ENCODE data around the gene TSFM.

The TSFM gene

DNA sequence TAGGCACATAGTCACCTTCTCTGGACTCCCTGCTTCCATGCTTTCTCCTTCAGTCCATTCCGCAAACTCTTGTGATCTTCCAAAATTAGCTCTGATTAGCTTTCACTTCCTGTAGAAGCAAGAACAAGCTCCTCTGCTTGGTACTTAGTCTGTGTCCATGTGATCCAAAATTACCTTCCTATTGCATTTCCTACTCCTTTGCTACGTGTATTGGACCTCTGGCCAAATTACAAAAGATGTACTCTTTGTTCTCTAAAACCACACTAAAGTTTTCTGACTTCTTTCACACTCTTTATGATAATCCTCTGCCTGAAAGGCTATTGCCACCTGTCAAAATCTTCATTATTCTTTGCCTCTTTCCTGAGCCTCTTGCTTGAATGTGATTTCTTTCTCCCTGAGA is 786 bp upstream of the TSFM start:
- Histone ChIP-seq H3K4me3 (replicated peaks; ENCODE audit: insufficient read depth, low read length) (no peak overlapping the region), H3K27ac (replicated peaks) (peak overlapping the region; percentile 71), H3K27me3 (ENCODE audit: insufficient read depth, poor library complexity, severe bottlenecking) (no peaks in the 10 kb centered on the region)
- no peak for TF ChIP-seq SPI1 (IDR thresholded peaks at IDR 0.05; ENCODE audit: borderline replicate concordance, low read depth)
- no peak for TF ChIP-seq GABPA (IDR thresholded peaks at IDR 0.05; ENCODE audit: low read depth)
- TF ChIP-seq, protein P1, sequence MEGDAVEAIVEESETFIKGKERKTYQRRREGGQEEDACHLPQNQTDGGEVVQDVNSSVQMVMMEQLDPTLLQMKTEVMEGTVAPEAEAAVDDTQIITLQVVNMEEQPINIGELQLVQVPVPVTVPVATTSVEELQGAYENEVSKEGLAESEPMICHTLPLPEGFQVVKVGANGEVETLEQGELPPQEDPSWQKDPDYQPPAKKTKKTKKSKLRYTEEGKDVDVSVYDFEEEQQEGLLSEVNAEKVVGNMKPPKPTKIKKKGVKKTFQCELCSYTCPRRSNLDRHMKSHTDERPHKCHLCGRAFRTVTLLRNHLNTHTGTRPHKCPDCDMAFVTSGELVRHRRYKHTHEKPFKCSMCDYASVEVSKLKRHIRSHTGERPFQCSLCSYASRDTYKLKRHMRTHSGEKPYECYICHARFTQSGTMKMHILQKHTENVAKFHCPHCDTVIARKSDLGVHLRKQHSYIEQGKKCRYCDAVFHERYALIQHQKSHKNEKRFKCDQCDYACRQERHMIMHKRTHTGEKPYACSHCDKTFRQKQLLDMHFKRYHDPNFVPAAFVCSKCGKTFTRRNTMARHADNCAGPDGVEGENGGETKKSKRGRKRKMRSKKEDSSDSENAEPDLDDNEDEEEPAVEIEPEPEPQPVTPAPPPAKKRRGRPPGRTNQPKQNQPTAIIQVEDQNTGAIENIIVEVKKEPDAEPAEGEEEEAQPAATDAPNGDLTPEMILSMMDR (IDR thresholded peaks at IDR 0.05; ENCODE audit: insufficient read depth, low read length): no peak
- TF ChIP-seq POLR2AphosphoS5 (IDR thresholded peaks at IDR 0.05; ENCODE audit: low read depth): no peak
- TF ChIP-seq, protein P2, sequence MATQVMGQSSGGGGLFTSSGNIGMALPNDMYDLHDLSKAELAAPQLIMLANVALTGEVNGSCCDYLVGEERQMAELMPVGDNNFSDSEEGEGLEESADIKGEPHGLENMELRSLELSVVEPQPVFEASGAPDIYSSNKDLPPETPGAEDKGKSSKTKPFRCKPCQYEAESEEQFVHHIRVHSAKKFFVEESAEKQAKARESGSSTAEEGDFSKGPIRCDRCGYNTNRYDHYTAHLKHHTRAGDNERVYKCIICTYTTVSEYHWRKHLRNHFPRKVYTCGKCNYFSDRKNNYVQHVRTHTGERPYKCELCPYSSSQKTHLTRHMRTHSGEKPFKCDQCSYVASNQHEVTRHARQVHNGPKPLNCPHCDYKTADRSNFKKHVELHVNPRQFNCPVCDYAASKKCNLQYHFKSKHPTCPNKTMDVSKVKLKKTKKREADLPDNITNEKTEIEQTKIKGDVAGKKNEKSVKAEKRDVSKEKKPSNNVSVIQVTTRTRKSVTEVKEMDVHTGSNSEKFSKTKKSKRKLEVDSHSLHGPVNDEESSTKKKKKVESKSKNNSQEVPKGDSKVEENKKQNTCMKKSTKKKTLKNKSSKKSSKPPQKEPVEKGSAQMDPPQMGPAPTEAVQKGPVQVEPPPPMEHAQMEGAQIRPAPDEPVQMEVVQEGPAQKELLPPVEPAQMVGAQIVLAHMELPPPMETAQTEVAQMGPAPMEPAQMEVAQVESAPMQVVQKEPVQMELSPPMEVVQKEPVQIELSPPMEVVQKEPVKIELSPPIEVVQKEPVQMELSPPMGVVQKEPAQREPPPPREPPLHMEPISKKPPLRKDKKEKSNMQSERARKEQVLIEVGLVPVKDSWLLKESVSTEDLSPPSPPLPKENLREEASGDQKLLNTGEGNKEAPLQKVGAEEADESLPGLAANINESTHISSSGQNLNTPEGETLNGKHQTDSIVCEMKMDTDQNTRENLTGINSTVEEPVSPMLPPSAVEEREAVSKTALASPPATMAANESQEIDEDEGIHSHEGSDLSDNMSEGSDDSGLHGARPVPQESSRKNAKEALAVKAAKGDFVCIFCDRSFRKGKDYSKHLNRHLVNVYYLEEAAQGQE (IDR thresholded peaks at IDR 0.05; ENCODE audit: insufficient replicate concordance, low read depth): no peak
- no peak for DNase-seq (ENCODE audit: low read depth in 1 of 2, low spot score in 1 of 2)

DNA sequence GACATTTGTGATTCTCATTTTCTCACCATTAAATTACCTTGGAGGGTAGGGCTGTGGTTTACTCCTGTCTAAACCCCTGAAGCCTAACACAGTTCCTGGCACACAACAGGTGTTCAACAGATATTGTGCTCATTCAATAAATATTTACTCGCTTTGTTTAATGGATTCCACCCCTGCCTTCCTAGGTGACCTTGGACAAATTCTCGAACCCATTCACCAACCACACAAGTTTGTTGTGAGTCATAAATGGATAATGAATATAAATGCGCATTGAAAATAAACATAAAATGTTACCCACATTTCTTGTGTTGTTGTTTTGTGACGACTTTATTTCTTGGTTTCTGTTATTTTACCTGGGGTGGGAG is 362 bp upstream of the TSFM start:
- TF ChIP-seq, protein P1 (IDR thresholded peaks at IDR 0.05; ENCODE audit: insufficient read depth, low read length): no peak
- TF ChIP-seq, protein P2 (IDR thresholded peaks at IDR 0.05; ENCODE audit: insufficient replicate concordance, low read depth): no peak
- no peak for TF ChIP-seq SPI1 (IDR thresholded peaks at IDR 0.05; ENCODE audit: borderline replicate concordance, low read depth)
- TF ChIP-seq GABPA (IDR thresholded peaks at IDR 0.05; ENCODE audit: low read depth): no peak
- no peak for TF ChIP-seq POLR2AphosphoS5 (IDR thresholded peaks at IDR 0.05; ENCODE audit: low read depth)
- DNase-seq (ENCODE audit: low read depth in 1 of 2, low spot score in 1 of 2): no peak
- peak overlapping the region; percentile 71 for H3K27ac ChIP-seq (replicated peaks)
- H3K4me3 ChIP-seq (replicated peaks; ENCODE audit: insufficient read depth, low read length): no peak overlapping the region
- H3K27me3 ChIP-seq (ENCODE audit: insufficient read depth, poor library complexity, severe bottlenecking): no peaks in the 10 kb centered on the region

DNA sequence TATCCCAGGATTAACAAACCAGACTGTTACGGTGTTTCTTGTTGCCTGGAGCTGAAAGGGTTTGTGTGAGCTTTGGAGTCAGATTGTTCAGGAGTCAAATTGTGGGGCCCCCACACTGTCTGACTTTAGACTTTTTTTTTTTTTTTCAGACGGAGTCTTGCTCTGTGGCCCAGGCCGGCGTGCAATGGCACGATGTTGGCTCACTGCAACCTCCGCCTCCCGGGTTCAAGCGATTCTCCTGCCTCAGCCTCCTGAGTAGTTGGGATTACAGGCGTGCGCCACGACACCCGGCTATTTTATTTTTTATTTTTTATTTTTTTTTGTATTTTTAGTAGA is 847 bp downstream of the TSFM start:
- Histone ChIP-seq H3K27me3 (ENCODE audit: insufficient read depth, poor library complexity, severe bottlenecking) (no peaks in the 10 kb centered on the region), H3K4me3 (replicated peaks; ENCODE audit: insufficient read depth, low read length) (peak overlapping the region; percentile 98), H3K27ac (replicated peaks) (peak overlapping the region; percentile 71)
- TF ChIP-seq SPI1 (IDR thresholded peaks at IDR 0.05; ENCODE audit: borderline replicate concordance, low read depth) (no peak), POLR2AphosphoS5 (IDR thresholded peaks at IDR 0.05; ENCODE audit: low read depth) (no peak), GABPA (IDR thresholded peaks at IDR 0.05; ENCODE audit: low read depth) (no peak)
- TF ChIP-seq, protein P2 (IDR thresholded peaks at IDR 0.05; ENCODE audit: insufficient replicate concordance, low read depth): no peak
- TF ChIP-seq, protein P1 (IDR thresholded peaks at IDR 0.05; ENCODE audit: insufficient read depth, low read length): no peak
- no peak for DNase-seq (ENCODE audit: low read depth in 1 of 2, low spot score in 1 of 2)
